AG09309 (cell line): ENCODE results near the gene SULT1A2.
"Not testable (repeated sequence)": the region's sequence is repeated elsewhere in the genome, so short reads cannot be mapped to it uniquely, and the experiment has no call there.

Experiments used
- DNase-seq: peaks from one replicate; pipeline ENCODE4 v3.0.0-alpha.2; 2010; ENCODE audit warnings: low read depth
- H3K4me3 ChIP-seq: 2 replicates; pipeline ENCODE4 v1.5.1; 2011; ENCODE audit warnings: mild to moderate bottlenecking, low read depth, low read length, moderate library complexity; ENCODE audit not compliant: control insufficient read depth
- CTCF ChIP-seq: IDR thresholded peaks from 2 replicates; pipeline ENCODE4 v1.5.1; 2011; ENCODE audit warnings: mild to moderate bottlenecking, low read depth, low read length, inconsistent platforms; ENCODE audit not compliant: insufficient read depth, control insufficient read depth; ENCODE audit errors: missing control alignments

SULT1A2 gene

GRCh38 chr16:28609631-28610594 is 13.1 kb upstream of the SULT1A2 start, which contains the start of gene SULT1A1:
Gene SULT1A1 (minus strand): TSS chr16:28610044. CDS start chr16:28608855, 1,189 bp downstream.
- DNase-seq = no peak
- no peak within 1 kb of the TSS for H3K4me3 ChIP-seq
- TF ChIP-seq CTCF = no peak

GRCh38 chr16:28608867-28609596 is 12.2 kb upstream of the SULT1A2 start:
- DNase-seq, H3K4me3 ChIP-seq: not testable (repeated sequence)

- DNase-seq = not testable (repeated sequence)
Observed at GRCh38 chr16:28608496-28608808, 11.6 kb upstream of the SULT1A2 start.

GRCh38 chr16:28607681-28608495 is 11.0 kb upstream of the SULT1A2 start:
- not testable (repeated sequence) for H3K4me3 ChIP-seq, DNase-seq

More at GRCh38 chr16:28608496-28608808, 11.6 kb upstream of the SULT1A2 start:
- H3K4me3 ChIP-seq = not testable (repeated sequence)

GRCh38 chr16:28607116-28607623 is 10.3 kb upstream of the SULT1A2 start:
- DNase-seq = no peak
- no peak for TF ChIP-seq CTCF
- H3K4me3 ChIP-seq = no peak overlapping the region

GRCh38 chr16:28606291-28607115 is 9.7 kb upstream of the SULT1A2 start:
- no peak for DNase-seq
- TF ChIP-seq CTCF = no peak
- H3K4me3 ChIP-seq = no peak overlapping the region

GRCh38 chr16:28604186-28604565 is 7.3 kb upstream of the SULT1A2 start:
- no peak for TF ChIP-seq CTCF
- no peak overlapping the region for H3K4me3 ChIP-seq
- no peak for DNase-seq
